Right hindlimb (tissue), 1 donor: ENCODE data around the gene PEX5L.
A peak's percentile ranks its signal among the peaks of the same experiment; 100 is the strongest.

Experiments used
- DNase-seq: peaks from one replicate; pipeline ENCODE4 v3.0.0-alpha.2; 2018

The PEX5L gene

DNA sequence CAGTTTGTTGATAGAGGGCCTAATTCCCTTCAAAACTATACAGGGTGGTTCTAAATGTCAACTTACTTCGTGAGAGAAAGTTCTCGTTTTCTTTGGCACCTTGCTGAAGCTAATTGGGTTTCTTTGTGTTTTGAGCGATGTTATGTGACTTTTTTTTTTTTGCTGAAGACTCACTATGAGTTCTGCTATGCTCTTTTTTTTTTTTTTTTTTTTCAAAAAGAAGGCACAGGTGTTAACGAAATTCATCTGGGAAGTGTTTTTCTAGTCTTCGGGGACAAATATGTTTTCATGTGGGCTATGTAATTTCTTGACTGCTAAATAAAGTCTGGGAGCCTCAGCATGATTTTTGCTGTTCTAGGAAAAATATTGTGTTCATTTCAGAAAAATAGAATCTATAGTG, 81.5 kb downstream of the PEX5L start:
- no peak for DNase-seq

DNA sequence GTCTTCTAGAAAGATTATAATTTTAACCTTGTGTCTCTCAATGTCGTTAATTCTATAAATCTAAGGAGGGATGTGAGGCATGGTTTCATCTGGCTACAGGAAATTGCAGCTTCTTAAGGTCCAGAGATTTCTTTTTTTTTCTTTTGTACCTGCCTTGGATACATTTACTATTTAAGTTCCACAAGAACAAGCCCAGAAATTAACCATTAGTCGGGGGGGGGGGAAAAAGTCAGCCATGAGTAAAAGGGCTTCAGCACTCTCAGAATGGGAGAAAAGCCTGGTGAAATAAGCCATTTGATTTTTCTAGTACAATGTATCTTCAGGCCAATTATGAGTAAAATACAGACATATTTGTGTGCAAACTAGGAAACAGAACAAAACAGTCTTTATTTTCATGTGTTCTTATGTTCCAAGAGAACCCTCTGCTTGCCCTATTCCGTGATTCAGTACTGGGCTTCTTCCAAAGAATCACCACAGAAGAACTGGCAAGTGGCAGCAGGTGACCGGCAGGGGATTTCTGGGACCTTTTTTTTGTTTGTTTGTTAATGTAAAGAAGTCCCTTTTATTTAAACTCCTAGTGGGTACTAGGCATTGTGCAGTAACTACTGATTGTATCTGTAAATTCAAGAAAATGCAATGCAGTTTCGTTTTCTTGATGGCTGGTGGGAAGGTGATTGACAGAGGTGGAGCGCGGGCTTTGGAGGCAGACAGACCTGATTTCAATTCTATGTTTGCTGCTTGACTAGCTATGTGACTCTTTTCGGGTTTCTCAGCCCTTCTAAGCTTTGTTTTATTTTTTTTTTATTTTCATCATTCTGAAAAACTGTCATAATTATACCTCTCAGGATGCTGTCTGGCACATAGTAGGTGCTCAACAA, 82.5 kb downstream of the PEX5L start:
- no peak for DNase-seq

DNA sequence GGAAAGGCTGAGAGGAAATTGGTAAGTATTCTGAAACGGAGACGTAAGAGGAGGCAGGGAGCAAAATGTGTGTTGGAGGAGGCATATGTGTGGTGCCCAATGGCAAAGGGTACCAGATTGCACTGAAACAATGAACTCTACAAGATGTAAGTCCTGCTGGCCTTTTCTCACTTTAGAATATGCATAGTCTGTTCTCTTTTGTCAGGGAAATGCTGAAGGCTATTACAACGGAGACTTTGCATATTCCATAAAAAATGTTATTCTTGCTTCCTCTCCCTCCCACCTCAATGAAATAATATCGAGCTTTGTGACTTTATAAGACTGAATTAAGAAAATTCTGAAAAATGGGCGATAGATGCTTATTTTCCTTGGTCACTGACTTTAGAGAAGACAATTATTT, 85.9 kb downstream of the PEX5L start:
- no peak for DNase-seq

DNA sequence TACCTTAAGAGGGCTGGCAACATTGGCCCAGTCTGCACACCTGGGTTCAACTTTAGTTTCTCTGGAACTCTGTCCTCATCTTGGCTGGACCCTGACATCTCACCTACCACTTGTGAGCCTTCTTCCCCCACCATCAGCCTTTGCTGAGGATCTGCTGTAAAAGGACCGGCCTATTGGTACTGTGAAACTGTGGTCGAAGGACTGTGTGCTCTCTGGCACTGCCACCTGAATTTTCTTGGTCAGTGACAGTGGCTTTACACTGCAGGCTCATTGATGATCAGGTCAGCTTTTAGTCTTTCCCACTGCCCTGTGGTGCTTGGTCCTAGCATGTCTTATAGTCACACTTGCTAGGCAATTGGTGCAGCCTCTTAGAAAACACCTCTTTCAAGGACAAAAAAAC, 86.9 kb downstream of the PEX5L start:
- no peak for DNase-seq

DNA sequence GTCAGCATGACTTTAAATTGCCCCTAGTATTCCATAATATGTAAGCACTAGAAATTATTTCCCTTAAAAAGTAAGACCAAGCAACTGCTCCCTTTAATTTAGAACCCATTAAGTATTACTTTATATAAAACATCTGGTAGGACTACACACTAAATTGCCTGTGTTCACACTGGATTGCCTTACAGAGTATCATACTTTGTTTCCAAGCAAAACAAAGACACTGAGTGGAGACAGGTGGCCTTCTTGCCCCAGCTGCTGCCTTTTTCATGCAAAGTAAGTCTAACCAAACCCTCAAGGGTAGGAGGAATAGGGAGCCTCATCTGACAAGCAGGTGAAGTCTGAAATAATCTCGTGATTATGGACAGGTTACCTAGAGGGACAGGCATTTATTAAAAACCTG, 87.3 kb downstream of the PEX5L start:
- DNase-seq = no peak

DNA sequence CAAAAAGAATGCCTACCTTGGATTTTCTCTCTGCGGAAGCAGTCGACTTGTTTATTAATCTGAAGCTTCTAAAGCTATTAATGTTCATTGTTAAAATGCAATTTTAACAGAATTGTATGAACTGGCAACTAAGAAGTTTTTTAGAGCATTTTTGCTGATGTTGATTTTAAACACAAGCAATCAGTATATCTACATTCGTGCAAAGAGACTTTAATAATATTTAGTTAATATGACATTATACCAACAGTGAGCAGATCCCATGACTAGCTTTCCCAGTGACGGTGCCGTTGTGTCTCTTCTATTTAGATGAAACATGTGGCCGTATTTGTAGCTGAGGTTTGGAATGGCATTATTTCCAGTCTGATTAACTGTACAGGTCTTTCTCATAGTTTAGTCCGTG, 88.0 kb downstream of the PEX5L start:
- no peak for DNase-seq

DNA sequence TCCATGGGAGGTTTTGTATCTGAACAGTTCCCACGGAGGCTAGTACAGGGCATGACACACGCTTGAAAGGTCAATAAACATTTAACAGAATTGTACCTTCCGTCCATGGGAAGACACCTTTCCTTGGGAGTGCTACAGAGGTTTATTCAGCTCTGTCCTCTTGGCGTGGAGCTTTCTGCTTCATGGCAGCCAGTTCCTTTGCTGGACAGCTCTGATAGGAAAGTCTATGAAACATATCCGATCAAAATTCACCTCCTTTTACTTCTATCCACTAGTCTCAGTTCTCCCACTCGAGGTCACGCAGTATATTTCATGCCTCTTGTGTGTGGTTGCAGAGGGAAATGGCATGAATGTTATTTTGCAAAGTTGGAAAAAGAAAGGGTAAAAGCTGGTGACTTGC, 91.2 kb downstream of the PEX5L start:
- no peak for DNase-seq

DNA sequence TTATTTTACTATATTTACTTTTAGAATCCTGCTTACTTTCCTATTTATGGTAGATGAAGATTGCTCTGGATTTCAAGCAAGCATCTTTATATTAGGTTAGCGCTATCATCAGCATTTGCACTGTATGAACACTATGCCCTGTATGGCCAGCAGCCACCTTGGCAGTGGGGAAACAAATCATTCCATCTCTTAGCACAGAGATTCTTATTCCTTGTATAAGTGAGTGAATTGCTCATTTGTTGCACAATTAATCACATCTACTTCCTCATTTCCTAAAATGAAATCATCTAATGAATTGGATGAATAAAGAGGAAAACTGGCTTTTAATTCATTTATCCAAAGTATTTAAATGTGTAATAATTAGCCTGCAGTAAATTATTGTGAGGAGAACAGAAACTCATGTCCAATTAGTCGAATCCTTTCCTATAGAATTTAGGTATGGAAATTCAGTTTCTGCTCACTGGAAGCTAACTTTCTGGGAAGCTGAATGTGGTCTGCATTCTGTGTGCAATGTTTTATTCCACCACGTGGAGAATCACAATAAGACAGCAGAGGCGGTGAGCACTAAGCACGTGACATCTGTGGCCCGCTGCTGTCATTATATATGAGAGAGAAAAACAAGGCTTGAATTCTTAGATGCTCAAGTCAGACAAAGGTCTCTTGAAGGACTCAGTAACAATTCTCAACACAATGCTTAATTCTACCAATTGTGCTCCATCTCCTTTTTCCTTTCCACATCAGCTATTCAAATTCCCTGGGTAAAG, 93.4 kb downstream of the PEX5L start:
- no peak for DNase-seq

DNA sequence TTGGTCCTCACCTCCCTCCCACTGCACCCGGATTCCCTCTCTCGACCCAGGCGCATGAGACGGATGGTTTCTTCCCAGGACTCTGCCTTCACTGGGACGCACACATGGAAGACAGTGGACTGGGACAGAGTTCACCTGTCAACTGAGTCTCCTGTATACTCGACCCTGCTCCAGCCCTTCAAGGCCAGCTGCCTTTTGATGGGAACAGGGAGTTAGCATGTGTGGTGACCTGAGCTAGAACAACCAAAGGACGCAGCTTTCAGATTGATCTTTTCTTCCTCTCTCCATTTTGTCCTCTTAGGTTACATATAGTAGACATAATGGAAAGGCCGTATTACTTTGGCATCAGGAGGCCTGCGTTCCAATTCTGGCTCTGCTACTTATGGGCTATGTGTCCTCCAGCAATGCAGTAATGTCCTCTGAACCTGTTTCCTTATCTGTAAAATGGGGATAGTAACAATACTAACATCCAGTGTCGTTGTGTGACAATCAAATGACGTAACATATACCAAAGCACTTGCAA, 94.1 kb downstream of the PEX5L start:
- DNase-seq = no peak

DNA sequence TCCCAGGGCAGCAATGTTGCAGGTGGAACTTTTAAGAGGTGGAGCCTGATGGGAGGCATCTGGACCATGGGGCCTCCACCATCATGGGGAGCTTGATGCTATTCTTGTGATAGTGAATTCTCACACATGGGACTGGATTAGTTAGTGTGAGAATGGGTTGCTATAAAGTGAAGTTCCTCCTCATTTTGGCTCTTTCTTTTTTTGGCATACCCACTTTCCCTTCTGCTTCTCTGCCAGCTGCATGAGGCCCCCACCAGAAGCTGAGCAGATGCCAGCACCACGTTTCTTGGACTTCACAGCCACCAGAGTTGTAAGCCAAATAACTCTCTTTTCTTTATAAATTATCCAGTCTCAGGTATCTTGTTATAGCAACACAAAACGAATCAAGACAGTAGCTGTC, 101.0 kb downstream of the PEX5L start:
- DNase-seq = no peak

DNA sequence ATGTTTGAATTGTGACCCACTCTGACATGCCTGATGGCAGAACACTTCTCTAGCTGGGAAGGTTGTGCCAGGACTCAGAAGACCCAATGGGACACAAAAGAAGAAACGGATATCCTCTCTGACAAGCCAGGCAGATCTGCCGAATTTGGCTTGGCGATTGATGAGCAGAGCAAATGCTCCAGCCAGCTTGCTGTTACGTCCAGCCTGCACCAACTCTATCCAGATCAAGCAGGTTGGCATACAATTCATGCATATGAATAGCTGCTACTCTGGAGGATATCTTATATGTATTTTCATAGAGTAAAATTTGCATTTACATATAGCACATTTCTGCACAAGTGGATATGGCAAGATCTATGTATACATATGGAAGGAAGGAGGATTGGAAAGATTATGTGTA, 102.8 kb downstream of the PEX5L start:
- no peak for DNase-seq

DNA sequence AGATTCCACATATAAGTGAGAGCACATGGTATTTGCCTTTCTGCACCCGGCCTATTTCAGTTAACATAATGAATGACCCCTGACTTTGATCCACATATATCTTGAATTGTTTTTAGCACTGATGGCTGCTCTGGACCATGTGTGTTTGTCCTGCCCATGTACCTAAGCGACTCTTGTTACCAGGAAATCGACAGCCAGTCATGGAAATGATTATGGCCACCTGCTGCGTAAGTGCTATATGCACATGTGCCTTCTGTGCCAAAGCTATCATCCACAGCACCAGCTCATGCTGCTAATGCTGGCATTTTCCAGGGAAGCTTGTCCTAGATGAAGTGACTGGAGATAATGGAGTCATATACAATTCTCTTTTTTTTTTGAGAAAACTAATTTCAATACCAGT, 103.7 kb downstream of the PEX5L start:
- DNase-seq = no peak

DNA sequence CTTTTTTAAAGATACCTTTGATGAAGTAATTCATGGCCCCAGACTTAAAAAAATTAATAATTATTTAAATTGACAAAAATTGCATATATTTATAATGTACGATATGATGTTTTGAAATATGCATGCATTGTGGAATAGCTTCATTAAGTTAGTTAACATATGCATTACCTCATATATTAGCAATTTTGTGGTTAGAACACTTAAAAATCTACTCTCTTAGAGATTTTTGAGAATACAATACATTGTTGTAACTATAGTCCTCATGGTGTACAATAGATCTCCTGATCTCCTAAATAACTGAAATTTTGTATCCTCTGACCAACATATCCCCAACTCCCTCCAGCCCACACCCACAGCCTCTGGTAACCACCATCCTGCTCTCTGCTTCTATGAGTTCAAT, 104.1 kb downstream of the PEX5L start:
- no peak for DNase-seq

DNA sequence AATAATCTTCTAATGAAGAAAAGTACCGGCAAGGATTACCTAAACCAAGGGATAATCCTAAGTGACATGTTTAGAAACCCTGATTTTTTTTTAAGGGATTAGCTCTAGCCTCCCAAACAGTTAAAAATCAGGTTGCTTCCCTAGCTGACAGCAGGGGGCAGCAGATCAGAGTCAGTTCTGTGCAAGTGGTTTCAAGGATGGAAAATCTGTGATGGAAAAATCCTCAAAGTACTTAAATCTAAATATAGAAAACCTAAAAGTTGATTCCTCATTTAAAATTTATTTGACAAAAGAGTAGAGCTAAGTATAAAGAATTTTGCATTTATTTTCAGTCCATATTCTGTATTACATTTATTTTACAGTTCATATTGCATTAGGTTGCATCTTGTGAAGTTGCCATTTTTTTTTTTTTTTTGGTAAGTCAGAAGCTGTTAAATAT, 107.6 kb downstream of the PEX5L start:
- DNase-seq = peak; percentile 53

DNA sequence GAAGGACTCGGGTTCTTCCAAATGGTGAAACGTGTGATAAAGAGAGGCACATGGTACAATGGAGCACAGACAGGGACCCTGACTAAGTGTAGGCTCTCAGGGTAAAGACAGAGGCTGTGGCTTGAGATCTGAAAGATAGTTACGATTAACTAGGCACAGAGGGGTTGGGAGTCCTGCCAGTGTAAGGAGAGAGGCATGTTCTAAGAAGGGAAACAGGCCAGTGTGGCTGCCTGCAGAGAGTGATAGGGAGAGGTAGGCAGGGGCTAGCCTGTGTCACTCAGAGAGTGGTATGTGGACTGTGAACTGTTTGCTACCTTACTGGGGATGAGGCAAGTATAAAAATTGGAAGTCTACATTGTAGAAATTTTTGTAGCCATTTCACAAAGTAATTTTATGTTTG, 109.5 kb downstream of the PEX5L start:
- no peak for DNase-seq

DNA sequence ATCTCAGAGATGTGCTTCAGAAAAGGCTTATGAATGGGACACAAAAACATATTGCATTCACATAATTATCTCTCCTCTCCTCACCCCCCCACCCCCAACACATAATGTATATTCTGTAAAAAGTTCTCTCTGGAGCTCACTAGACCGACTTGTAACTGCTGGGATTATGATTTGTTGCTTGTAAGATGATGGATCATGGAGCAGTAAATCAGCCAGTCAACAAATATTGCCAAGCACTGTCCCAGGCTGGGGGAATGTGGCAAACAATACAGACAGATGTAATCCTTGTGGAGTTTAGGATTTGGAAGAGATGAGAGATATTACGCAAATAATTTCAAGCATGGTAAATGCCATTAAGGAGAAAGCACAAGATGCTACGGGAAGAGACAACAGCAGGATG, 114.8 kb downstream of the PEX5L start:
- DNase-seq = no peak

DNA sequence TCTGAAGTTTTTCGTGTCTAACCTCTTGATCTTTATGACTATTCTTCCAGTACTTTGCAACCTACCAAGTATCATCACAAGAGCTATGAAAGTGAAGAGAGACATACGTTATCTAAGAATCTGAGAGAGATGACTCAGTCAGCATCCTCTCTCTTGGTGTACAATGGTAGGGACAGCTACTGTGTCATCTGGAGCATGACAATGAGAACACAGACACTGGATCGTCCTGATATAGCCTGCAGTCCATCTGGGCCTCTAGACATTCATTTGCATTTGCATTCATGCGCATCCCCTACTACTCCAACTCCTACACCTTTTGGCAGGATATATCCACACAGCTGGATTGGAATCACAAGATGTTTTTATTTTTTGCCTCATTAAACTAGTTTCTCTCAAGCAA, 115.2 kb downstream of the PEX5L start:
- no peak for DNase-seq

DNA sequence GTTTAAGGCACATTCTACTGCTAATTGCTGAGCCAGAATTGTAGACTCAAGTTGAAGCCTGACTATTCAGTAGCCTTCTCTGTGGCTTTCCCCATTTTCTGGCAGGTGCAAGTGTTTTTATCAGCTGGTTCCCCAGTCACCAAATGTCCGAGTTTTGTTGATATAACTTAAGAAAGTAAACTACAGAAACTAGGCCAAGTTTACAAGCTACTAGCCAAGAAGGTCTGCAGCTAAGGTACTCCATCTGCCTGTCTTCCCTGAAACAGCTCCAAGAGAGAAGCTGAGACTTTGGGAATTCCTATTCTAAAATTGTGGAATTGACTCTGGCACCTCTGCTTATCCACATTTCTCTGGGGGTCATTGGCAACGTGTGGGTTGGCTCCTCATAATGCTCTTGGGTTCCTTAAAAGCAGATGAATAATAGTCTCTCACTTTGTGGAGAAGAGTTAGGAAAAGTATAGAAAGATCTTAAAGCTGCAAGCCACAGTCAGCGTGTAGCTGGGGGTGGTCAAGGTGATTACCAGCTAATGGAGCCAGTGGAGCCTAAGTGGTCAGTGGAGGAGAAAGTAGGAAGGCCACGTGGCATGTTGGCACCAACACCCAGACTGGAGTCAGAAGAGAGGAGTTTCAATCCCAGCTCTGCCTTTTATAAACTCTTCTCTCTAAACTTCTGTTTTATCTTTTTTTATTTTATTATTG, 128.8 kb downstream of the PEX5L start:
- DNase-seq = no peak

DNA sequence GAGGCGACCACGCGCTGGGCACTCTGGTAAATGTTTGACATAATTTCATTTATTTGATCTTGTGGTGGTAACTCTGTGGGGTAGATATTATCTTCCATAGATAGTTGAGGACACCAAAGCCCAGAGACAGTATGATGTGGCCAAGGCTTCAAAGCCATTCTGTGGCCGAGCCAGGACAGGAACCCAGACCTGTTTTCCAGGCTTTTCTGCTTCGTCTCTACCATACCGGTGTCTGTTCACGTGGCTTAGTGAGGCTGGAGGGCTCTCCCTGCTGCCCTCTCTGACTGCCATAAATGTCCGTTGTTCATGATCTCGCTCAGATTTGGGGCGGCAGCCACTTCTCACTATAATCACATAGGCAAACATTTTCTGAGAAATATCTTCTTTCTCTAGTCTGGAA, 134.7 kb downstream of the PEX5L start:
- no peak for DNase-seq

DNA sequence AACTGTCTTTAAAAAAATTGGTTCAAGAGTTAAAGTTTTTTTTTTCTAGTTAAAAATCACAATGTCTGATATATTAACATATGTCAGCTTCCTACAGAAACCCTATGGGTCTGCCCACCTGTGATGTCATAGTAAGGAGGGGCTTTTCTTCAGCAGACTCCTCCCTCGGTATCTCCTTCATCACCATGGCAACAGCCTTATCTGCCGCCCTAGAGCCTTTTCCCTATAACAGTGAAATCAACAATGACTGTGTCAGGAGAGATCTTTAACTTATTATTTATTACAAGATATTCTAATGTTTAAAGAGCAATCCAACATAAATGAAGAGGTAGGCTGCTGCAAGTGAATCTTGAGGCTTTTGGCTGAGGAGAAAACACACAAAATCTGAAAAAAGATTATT, 138.7 kb downstream of the PEX5L start:
- DNase-seq = no peak

DNA sequence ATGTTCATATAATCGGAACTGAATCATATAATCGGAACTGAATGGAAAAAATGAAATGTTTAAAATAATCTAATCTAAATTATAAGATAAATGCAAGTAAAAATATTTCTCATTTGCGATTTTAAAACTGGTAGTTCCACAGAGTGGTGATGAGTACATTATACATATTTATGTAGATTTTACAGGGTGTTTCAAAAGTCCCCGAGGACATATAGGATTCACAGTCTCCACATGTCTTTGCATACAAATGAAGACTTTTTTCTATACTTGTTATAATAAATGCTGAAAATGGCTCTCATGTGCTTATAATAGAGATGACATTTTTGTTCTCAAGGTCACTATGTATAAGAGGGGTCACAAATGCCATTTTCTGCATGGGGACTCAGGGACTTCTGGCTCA, 139.5 kb downstream of the PEX5L start:
- DNase-seq = no peak

DNA sequence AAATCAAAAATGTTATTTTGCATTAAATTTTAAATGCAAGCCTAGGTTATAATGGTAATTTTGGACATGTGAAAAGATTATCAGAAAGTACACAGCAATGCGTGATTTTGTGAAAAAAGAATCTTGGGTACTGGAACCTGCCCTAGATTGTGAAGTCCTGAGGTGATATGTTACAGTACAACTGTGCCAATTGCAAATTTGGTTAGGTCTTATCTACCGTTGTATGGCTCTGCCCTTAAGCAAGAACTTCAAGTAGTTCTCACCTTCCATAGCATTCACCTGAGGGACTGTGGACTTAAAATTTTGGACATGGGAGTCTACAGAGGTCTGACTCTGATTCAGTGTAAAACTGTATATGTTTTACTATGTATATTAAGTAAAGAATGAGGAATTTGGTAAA, 140.2 kb downstream of the PEX5L start:
- no peak for DNase-seq

DNA sequence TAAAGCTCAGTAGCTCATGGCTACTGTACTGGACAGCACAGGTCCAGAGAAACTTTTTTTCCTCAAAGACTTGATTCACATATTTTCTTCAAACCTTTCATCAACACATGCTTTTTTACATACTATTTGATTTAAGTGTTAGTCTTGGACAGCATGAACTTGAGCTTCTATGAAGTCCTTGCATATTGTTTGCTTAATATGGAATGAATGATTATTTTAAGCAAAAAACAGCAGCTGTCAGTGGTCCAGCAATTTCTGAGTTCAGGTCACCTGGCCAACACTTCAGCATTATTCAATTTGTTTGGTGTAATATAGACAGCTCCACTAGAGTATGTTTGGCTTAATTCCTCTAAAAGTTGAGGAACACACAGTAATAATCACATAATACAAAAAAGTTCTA, 141.4 kb downstream of the PEX5L start:
- DNase-seq = no peak
